Hematopoietic multipotent progenitor cell treated with erythropoietin and hydrocortisone succinate and interleukin-3 and kit ligand, for 4 days (in vitro differentiated cells): ENCODE data around the gene IBTK.
A peak's percentile ranks its signal among the peaks of the same experiment; 100 is the strongest.
"Not testable (repeated sequence)": the region's sequence is repeated elsewhere in the genome, so short reads cannot be mapped to it uniquely, and the experiment has no call there.

Experiments used
- DNase-seq: peaks from one replicate; pipeline ENCODE4 v3.0.0-alpha.2; 2015

IBTK gene

DNA sequence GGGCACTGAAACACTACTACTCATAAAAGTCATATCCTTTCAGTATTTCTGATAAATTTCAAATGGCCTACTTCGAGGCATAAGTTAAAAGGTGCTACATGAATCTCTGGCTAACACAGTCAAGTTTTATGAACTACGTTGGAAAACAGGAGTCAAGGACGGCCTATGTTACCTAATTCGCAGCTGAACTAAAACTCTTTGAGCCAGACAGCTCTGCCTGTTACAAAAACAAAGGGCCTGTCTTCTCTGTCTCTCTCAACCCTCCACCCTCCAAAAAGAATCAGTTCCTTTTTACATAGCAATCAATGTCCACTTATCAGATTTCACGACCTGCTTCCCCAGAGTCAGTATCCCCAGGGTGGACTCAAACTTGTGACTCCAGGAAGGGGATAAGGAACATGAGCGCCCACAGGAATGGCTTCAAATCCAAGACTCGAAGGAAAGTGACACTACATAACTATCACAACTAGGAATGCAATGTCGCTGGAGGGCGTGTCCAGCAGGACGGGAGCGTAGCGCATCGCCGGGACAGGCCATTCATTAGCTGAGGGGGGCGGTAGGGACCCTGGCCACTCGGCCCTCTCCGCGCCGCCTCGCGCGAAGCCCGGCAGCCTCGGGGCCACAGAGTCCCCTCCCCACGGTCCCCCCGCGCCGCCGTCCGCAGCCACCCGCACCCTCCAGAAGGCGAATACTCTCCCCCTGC, 591 bp downstream of the IBTK start:
- peak; percentile 80 for DNase-seq

DNA sequence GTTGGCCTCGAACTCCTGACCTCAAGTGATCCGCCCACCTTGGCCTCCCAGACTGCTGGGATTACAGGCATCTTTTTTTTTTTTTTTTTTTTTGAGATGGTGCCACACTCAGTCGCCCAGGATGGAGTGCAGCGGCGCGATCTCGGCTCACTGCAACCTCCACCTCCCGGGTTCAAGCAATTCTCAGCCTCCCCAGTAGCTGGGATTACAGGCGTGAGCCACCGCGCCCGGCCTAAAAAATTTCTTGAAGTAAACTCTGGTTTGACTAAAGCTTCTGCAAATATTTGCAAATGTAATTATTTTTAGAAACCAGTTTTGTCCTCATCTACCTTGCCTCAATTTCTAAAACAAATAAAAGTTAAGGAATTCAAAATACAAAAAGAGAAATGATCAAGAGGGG, 1.2 kb downstream of the IBTK start:
- DNase-seq: no peak

DNA sequence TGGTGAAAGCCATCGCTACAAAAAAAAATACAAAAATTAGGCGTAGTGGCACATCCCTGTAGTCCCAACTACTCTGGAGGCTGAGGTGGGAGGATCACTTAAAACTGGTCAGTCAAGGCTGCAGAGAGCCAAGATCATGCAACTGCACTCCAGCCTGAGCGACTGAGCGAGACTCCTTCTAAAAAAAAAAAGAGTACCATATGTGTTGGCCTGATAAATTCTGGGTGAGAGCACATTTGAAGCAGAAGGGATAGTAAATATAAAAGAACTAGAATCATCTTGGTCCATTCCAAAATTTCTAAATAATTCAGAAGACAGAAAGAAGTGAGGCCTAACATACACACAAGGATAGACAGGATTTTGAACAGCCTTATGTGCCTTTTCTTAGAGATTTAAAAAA, 2.2 kb downstream of the IBTK start:
- peak; percentile 28 for DNase-seq

DNA sequence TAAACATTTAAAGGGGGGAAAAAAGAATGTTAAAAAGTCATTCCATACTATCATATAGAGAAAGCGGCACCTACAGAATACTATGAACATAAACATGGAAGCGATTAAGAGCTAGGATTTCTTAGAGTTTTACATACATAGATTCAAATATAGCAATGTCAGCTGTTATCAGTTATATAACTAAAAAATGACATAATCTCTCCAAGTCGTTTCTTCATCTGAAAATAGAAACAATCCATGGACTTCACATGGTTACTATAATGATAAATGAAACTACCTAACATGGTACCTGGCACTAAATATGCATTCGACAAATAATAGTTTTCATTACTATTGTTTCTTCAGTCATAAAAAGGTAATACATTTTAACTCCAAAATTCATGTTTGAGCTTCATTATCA, 3.7 kb downstream of the IBTK start:
- DNase-seq: no peak

DNA sequence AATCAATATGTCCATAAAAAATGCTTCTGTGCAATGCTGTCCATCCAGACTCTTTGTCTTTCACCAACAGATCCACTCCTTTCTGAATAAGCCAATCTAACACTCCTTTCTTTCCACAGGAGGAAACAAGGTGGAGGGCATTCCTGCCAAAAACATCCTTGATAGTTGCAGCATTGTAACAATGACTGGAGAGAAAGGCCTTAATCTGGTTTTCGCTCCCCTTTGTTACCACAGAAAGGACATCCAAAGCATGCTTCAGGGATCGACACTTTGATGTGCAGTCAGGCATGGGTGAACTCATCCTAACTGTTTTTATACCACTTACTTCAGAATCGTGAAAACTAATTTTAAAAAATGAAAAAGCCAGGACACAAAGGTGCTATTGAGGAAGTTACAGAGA, 7.4 kb downstream of the IBTK start:
- no peak for DNase-seq

DNA sequence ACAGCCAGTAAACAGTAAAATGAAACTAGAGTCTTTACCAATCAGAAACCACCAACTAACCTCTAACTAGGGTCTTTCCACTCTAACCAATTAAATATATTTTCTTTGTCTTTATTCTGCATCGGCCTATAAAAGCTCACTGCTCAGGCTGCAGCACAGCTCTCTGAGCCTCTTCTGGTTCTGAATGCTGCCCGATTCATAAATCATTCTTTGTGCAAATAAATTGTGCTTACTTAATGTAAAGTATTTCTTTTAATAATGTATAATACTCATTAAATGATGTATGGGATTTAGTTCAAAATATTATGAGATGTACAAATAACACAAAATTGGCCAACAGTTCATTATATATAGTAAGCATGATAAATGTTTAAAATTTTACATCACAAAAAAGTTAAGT, 7.9 kb downstream of the IBTK start:
- no peak for DNase-seq

DNA sequence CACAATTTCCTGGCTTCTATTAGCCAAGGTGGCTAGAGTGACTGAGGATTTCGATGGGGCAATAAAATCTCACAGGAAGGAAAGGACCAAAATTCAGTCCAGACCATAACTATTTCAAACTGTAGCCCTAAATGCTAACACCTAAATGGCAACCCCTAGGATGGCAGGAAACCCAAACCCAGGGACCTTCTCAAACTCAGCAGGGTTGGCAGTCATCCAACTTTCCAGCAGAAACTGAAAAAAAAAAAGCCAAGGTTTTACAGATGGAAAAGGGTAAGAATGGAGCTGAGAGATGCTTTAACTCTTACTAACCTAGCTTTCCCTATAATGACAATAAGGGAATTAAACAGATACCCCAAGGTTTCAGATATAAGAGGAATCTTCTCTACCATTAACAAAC, 10.5 kb downstream of the IBTK start:
- peak; percentile 46 for DNase-seq

DNA sequence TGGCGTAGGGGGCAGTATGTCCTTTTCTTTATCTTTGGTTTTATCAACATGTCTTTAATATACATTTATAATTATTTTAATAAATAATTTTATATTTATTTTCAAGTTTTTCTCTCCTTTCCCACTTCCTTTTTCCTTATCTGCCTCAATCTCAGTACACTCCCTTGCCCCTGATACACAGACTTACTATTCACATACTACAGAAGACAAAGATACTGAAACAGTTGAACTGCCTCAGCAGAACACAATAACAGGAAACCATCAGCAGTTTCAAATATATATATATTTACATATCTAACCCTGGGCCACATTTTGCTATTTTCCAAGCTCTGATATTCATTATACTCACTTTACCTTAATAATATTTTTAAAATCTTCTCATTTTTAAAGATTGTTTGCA, 19.8 kb downstream of the IBTK start:
- DNase-seq: peak; percentile 70

DNA sequence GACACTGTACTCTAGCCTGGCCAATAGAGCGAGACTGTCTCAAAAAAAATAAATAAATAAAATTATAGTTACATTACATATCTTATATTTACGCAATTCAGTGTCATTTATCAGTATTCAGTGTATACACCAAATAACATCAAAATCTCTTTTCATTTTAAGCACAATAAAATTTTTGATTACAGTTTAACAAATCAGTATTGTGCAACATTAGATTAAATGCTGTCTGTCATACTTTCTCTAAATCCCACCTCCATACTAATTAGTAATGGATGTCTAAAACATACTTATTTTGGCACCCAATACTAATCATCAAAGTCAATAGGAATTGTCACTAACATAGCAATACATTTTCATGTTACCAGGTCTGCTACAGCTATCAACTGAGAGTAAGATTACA, 27.4 kb downstream of the IBTK start:
- DNase-seq: no peak

DNA sequence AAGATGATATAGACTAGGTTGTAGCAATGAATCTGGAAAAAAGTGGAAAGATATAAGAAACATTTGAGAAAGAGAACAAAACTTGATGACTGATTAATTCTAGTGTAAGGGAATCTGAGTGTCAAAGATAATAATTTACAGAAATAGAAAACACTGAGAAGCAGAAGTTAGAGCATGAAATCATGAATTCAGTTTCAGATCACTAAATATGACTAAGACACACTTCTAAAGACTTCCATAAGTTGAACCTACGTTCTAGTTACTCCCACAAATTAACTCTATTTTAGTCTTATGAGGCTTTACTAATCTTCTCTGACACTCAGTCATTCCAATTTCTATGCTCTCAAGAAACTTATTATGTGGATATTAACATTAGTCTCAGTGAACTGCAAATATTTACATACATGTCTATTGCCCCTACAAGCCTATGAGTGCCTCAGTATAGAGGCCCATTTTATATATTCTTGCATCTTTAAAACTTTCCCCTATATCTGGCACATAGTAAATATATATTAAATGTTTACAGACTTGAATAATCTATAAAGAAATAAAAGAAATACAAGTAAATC, 30.4 kb downstream of the IBTK start:
- DNase-seq: no peak

DNA sequence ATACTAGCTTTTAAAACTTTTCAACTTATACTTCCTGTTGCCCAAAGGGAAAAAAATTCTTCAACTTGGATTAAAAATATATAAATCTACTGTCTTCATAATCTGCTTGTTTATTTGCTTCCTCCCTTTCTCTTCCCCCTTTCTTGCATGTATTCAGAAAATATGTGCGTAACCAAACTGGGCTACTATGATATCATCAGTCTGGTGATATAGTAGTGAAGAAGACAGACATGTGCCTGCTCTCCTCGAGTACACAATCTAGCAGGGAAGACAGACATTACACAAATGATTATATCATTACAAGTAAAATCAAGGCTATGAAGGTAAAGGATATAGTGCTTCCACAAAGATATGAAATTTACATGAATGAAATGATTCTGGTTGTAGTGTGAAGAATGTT, 31.0 kb downstream of the IBTK start:
- DNase-seq: no peak

DNA sequence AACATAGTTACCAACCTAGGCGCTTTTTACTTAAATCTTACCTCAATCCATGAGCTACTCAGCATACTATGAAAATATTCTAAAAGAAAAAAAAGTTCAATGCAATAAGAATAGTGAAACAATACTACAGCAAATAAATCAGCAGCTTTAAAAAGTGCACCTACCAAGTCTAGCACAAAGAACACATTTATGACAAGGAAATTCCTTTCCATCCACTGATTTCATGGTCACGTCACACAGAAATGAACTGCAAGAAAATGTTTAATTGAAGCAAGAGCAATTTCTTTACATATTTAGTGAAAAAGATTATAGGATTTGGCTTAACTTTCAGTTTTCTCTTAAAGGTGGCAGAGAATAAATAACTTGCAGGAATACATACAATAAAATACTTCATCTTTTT, 36.2 kb downstream of the IBTK start:
- DNase-seq: no peak

DNA sequence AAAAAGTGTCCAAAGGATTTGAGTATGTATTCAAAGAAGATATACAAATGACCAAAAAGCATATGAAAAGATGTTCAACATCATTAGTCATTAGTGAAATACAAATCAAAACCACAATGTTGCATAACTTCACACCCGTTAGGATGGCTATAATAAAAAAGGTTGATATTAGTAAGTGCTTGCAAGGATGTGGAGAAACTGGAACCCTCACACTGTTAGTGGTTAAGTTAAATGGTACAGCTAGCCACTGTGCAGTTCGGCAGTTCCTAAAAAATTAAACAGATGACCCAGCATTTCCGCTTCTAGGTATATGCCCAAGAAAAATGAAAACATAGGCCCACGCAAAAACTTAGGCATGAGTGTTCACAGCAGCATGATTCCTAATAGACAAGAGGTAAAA, 38.6 kb downstream of the IBTK start:
- peak; percentile 17 for DNase-seq

DNA sequence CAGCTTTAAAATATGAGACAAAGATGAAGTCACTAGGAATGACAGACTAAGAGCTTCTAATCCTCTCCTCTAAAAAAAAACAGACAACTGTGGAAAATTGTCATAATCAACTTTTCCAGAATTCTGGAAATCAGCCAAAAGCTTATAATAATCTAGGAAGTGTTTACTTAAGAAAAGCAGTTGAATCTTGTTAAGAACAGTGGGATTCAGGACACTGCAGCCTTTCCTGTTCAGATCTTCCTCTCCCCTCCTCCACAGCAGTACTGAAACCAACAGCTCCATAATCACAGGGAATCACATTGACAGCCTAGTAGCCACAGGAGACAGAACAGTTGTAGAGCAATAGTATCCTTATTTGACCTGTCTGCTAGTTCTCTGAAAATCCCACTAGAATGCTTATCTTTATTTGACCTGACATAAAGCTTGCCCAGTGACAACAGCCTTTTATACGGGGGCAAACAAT, 41.6 kb downstream of the IBTK start:
- peak; percentile 91 for DNase-seq

DNA sequence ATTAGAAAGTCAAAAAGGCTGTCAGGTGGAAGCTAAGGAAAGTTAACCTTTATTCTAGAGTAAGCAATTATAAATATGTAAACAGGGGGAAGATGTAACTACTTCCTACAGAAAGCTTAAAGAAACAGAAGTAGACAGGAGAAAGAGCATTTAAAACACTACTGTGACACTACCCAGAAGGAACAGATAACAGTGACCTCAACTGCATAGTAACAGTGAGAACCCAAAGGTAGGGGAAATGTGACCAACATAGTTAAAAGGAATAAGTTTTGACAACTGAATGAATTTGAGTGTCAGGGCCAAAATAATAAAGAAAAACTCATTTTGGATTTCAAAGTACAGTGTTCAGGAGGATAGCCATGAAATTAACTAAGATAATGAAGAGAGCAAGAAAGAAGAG, 43.5 kb downstream of the IBTK start:
- peak; percentile 49 for DNase-seq

DNA sequence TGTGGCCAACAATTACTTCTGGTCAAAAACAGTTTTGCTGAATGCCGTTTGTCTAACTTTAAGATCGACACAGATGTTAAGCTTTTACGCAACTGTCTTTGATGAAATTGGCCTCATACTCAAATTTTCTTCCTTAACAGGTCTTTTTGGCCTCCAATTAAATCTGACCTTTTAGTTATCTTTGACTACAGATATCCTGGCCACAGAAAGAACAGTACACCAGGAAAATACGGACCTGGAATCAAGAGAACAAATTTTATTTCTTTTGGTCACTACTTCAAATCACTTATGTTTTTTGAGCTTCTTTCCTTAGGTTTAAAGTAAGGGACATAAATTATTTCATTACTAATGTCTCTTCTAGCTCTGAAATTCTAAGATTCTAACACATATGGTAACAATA, 49.8 kb downstream of the IBTK start:
- peak; percentile 10 for DNase-seq

DNA sequence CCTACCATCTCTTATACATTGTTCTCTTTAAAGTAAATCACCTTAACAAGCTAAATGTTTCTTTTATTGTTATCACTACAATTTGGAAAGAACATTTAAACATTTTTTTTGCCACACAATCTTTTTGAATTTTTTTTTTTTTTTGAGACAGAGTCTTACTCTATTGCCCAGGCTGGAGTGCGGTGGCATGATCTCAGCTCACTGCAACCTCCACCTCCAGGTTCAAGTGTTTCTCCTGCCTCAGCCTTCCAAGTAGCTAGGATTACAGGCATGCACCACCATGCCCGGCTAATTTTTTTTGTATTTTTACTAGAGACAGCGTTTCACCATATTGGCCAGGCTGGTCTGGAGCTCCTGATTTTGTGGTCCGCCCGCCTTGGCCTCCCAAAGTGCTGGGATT, 50.3 kb downstream of the IBTK start:
- DNase-seq: not testable (repeated sequence)

DNA sequence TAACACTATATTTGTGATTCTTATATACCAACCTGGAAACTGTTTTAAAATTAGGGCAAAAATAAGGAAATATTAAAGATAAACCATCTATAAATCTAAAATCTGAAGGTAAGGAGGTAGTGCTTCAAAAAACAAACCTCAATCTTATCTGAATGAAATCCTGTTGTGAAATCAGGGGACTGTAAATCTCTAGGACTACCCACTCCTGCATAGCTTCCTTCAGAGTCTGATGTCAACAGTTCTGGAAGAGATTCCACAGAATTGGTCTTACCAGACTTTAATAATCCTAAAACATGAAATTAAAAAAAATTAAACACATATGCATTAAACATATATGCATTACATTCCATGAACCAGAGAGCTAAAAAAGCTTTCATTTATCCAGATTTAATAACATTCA, 51.4 kb downstream of the IBTK start:
- no peak for DNase-seq

DNA sequence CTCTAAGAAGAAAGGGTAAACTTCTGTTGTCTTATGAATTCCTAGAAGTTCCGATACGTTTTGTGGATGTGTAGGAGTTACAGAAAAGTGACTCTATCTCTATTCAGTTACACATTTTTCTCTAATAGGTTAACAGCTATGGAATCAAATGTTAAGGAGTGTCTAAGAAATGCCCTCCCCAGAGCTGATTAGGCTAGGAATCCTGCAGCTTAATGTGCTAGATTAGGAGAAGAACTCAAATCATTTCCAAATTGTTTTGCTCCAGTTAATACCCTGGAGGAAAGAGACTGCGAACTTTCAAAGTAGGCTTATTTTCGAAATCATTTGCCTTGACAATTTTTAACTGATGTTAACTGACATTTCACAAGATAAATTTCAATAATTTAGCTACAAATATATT, 51.9 kb downstream of the IBTK start:
- no peak for DNase-seq

DNA sequence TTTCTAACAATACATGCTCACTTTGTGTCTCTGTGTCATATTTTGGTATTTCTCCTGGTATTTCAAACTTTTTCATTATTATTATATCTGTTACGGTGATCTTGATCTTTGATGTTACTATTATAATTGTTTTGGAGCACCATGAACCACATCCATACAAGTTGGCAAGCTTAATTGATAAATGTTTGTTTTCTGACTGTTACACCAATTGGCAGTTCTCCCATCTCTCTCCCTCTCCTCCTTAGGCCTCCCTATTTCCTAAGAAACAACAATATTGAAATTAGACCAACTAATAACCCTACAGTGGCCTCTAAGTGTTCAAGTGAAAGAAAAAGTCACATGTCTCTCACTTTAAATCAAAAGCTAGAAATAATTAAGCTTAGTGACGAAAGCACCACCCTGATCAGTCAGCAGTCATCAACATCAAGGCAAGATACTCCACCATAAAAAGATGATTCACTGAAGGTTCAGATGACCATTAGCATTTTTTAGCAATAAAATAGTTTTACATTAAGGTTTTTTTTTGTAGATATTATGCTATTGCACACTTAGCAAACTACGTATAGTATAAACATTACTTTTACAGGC, 61.5 kb downstream of the IBTK start:
- DNase-seq: no peak

DNA sequence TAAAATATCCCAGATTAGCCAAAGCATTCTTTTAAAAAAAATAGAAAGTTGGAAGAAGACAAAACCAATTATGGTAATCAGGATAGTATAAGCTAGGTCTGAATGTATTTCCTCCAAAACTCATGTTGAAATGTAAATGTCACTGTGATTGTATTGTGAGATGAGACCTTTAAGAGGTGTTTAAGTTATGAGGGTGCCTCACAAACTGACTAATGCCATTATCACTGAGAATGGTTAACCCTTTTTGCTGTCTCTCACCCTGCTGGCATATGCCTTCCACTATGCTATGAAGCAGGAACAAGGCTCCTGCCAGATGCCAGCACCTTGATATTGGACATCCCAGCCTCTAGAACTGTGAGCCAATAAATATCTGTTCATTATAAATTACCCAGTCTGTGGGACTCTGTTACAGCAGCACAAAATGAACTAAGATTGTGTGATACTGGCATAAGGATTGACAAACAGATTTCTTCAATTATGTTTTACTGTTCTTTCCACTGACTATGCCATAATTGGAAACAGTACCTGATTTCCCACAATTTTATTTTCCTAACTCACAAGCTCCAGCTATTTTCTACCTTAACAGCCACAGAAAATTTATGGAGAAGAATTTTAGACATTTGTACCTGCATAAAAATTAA, 63.8 kb downstream of the IBTK start:
- DNase-seq: no peak

DNA sequence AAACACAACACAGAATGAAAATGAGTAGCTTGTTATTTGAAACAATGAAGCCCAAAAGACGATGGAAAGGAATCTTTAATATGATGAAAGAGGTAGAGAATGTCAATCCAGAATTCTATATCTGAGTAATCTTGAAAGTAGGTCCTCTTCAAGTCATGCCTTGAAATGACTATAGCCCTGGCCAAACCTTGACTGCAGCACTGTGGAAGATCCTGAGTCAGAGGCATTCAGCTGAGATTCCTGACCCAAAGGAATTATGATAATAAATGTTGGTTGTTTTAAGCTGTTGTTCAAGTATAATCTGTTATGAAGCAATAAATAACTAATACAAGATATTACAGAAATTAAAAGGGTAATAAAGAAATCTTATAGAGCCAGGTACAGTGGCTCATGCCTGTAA, 64.8 kb downstream of the IBTK start:
- no peak for DNase-seq

DNA sequence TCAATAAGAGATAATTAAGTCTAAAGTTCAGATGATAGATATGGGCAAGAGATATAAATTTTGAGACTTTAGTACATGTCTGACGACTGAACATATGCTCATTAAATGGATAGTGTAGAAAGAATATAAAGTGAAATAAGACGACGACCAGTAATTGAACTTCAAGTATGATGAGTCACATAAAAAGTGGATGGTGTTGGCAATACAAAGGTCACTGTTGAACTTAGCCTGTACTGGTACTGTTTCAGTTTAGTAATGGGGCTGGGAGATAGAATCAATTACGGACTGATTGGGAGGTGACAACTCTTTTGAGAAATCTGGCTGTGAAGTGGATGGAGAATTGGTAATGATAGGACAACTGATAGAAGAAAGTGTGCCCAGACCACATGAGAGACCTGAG, 68.1 kb downstream of the IBTK start:
- DNase-seq: no peak

DNA sequence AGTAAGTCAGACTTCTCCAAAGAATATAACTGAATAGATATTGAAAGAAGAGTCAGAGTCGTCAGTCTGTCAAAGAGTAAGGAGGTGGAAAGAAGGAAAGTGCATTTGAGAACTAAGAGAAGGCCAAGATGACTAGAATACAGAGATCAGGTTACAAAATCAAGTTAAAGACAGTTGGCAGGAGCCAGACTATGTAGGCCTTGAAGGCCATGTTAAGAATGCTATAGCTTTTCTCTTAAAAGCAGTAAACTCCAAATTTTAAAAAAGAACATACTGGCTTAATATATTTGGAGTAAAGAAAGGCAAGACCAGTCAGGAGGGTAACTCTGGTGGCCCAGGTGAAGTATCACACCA, 68.8 kb downstream of the IBTK start:
- DNase-seq: no peak
